D721Med (cell line): ENCODE data around the gene MAN1C1.

Source experiments
- DNase-seq: peaks from one replicate; pipeline ENCODE4 v3.0.0; 2011; ENCODE audit warnings: low spot score; ENCODE audit not compliant: insufficient read length
- FAIRE-seq: peaks from 2 replicates; lab custom pipeline; 2011; peaks lifted over from hg19 to GRCh38; lab: Jason Lieb, UNC
- CTCF ChIP-seq: IDR thresholded peaks from 2 replicates; pipeline ENCODE4 v1.5.1; 2012; ENCODE audit warnings: mild to moderate bottlenecking, control low read depth; ENCODE audit not compliant: insufficient read depth; ENCODE audit errors: missing control alignments

The MAN1C1 gene

GRCh38 chr1:25765136-25765922, 148.7 kb downstream of the MAN1C1 start:
- no peak for TF ChIP-seq CTCF
- DNase-seq (no peak), FAIRE-seq (no peak)

- no peak for TF ChIP-seq CTCF
- DNase-seq (no peak), FAIRE-seq (no peak)
Measured at GRCh38 chr1:25765923-25766589, 149.5 kb downstream of the MAN1C1 start.

GRCh38 chr1:25766721-25767436, 150.3 kb downstream of the MAN1C1 start:
- FAIRE-seq (no peak), DNase-seq (no peak)
- no peak for TF ChIP-seq CTCF

- TF ChIP-seq CTCF = no peak
- DNase-seq (no peak), FAIRE-seq (no peak)
Measured at GRCh38 chr1:25767437-25767770, 150.8 kb downstream of the MAN1C1 start.

- no peak for TF ChIP-seq CTCF
- DNase-seq (no peak), FAIRE-seq (no peak)
Measured at GRCh38 chr1:25768999-25769398, 152.4 kb downstream of the MAN1C1 start.

- no peak for DNase-seq
- no peak for TF ChIP-seq CTCF
- FAIRE-seq = no peak
Measured at GRCh38 chr1:25769625-25770383, 153.2 kb downstream of the MAN1C1 start.
